SK-N-SH (cell line): ENCODE data around the gene F5.

Experiments
- CHD2 ChIP-seq: fragments of 150-350 bp; IDR thresholded peaks from 2 replicates; pipeline ENCODE4 v1.6.1; 2018; ENCODE audit warnings: low read length; ENCODE audit not compliant: partially characterized antibody
- EZH2phosphoT487 ChIP-seq: fragments of 200-600 bp; sonication (generic); IDR thresholded peaks from 2 replicates; pipeline ENCODE4 v1.6.1; 2017; ENCODE audit warnings: low read depth, mixed run types, mild to moderate bottlenecking, antibody characterized with exemption, moderate library complexity, borderline replicate concordance
- GABPA ChIP-seq: IDR thresholded peaks from 2 replicates; pipeline ENCODE4 v1.4.0; 2012; ENCODE audit warnings: low read depth, mild to moderate bottlenecking
- JUND ChIP-seq: IDR thresholded peaks from 2 replicates; pipeline ENCODE4 v1.4.0; 2012
- POLR2AphosphoS5 ChIP-seq: IDR thresholded peaks from 2 replicates; pipeline ENCODE4 v1.6.1; 2012; ENCODE audit warnings: low read depth, low read length
- RAD21 ChIP-seq: IDR thresholded peaks from 2 replicates; pipeline ENCODE4 v1.6.1; 2012; ENCODE audit warnings: mild to moderate bottlenecking, low read length
- RCOR1 ChIP-seq: fragments of 150-350 bp; IDR thresholded peaks from 2 replicates; pipeline ENCODE4 v1.6.1; 2017; ENCODE audit warnings: antibody characterized with exemption, low read length
- RXRA ChIP-seq: IDR thresholded peaks from 2 replicates; pipeline ENCODE4 v1.4.0; 2012; ENCODE audit warnings: low read depth, mild to moderate bottlenecking, borderline replicate concordance
- SIN3A ChIP-seq: IDR thresholded peaks from 2 replicates; pipeline ENCODE4 v1.6.1; 2012; ENCODE audit warnings: low read depth, mild to moderate bottlenecking, low read length, moderate library complexity, borderline replicate concordance
- TAF1 ChIP-seq: IDR thresholded peaks from 2 replicates; pipeline ENCODE4 v1.6.1; 2012; ENCODE audit warnings: low read depth, mild to moderate bottlenecking, low read length, moderate library complexity, borderline replicate concordance
- TEAD4 ChIP-seq: IDR thresholded peaks from 2 replicates; pipeline ENCODE4 v1.4.0; 2012; ENCODE audit warnings: mild to moderate bottlenecking, borderline replicate concordance; ENCODE audit not compliant: insufficient read depth
- ZBTB33 ChIP-seq: IDR thresholded peaks from 2 replicates; pipeline ENCODE4 v1.4.0; 2012; ENCODE audit warnings: low read depth, borderline replicate concordance
- TF ChIP-seq, protein P1 (sequence below): fragments of 200-600 bp; sonication (generic); IDR thresholded peaks from 2 replicates; pipeline ENCODE4 v1.6.1; 2017; ENCODE audit warnings: antibody characterized with exemption, mild to moderate bottlenecking, moderate library complexity
- TF ChIP-seq, protein P2 (sequence below): IDR thresholded peaks from 2 replicates; pipeline ENCODE4 v1.4.0; 2012; ENCODE audit warnings: low read depth

GRCh38 chr1:169634877-169635276 is 48.6 kb upstream of the F5 start:
- TF ChIP-seq TAF1, result no peak
- TF ChIP-seq, protein P1, sequence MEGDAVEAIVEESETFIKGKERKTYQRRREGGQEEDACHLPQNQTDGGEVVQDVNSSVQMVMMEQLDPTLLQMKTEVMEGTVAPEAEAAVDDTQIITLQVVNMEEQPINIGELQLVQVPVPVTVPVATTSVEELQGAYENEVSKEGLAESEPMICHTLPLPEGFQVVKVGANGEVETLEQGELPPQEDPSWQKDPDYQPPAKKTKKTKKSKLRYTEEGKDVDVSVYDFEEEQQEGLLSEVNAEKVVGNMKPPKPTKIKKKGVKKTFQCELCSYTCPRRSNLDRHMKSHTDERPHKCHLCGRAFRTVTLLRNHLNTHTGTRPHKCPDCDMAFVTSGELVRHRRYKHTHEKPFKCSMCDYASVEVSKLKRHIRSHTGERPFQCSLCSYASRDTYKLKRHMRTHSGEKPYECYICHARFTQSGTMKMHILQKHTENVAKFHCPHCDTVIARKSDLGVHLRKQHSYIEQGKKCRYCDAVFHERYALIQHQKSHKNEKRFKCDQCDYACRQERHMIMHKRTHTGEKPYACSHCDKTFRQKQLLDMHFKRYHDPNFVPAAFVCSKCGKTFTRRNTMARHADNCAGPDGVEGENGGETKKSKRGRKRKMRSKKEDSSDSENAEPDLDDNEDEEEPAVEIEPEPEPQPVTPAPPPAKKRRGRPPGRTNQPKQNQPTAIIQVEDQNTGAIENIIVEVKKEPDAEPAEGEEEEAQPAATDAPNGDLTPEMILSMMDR, result no peak
- TF ChIP-seq JUND, result no peak
- TF ChIP-seq RXRA, result no peak
- TF ChIP-seq EZH2phosphoT487, result no peak
- TF ChIP-seq RAD21, result no peak
- TF ChIP-seq RCOR1, result no peak
- TF ChIP-seq, protein P2, sequence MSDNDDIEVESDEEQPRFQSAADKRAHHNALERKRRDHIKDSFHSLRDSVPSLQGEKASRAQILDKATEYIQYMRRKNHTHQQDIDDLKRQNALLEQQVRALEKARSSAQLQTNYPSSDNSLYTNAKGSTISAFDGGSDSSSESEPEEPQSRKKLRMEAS, result no peak
- TF ChIP-seq CHD2, result no peak
- no peak for TF ChIP-seq SIN3A
- no peak for TF ChIP-seq GABPA
- TF ChIP-seq POLR2AphosphoS5, result no peak
- no peak for TF ChIP-seq ZBTB33
- no peak for TF ChIP-seq TEAD4
